ENCODE measurements around the gene CLTRN. TPM values are rescaled to one million over a fixed set of nuclear protein-coding genes. Genes with fewer than 3 reads are reported as not detected.

Gene CLTRN
- total RNA-seq, 1 experiment from 2014 or later: 1.5 TPM

DNA sequence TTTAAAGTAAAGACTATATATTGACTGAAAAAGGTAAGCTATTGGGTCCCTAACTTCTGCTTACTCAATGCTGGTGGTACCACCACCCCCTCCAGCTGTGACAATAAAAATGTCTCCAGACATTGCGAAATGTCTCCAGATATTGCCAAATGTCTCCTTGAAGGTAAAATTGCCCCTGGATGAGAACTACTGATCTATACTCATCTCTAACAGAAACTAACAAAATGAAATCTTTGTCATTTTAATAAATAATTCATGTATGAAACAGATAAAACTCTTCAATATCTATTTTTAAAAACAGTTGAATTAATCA lies 20.1 kb downstream of the CLTRN start:
- no peaks in the 10 kb centered on the region for H3K9me3 Mint-ChIP-seq (ENCODE audit: unreplicated experiment)
- intact Hi-C loops (cut with micrococcal nuclease): no loop called here
- H3K27ac Mint-ChIP-seq (ENCODE audit: low read depth, unreplicated experiment): no peak overlapping the region
- ChIA-PET POLR2A (no interaction called here), CTCF (interaction anchor here (0.8 to 2.3 kb wide), 7 partner anchors 76 to 296 kb away, joined by 3 to 5 read pairs (median 4); no protein-coding TSS in a partner anchor)
- H3K4me3 Mint-ChIP-seq (ENCODE audit: unreplicated experiment): no peak overlapping the region
- H3K27me3 Mint-ChIP-seq (ENCODE audit: insufficient read depth, unreplicated experiment): peaks cover 33% of the 10 kb centered on the region
- H3K36me3 Mint-ChIP-seq (ENCODE audit: insufficient read depth, unreplicated experiment): no peaks in the 10 kb centered on the region
- no peak for TF ChIP-seq CTCF (IDR thresholded peaks at IDR 0.05; ENCODE audit: unreplicated experiment)
- DNase-seq (ENCODE audit: unreplicated experiment): peak; percentile 11
- H3K4me1 Mint-ChIP-seq (ENCODE audit: insufficient read depth, unreplicated experiment): no peaks in the 10 kb centered on the region
- BruUV-seq (replicated peaks): no TSS peak

GRCh38 chrX:15643786-15644559 lies 20.6 kb downstream of the CLTRN start:
- no peak for TF ChIP-seq CTCF (IDR thresholded peaks at IDR 0.05; ENCODE audit: unreplicated experiment)
- Mint-ChIP-seq H3K4me3 (ENCODE audit: unreplicated experiment) (no peak overlapping the region), H3K9me3 (ENCODE audit: unreplicated experiment) (no peaks in the 10 kb centered on the region), H3K4me1 (ENCODE audit: insufficient read depth, unreplicated experiment) (no peaks in the 10 kb centered on the region), H3K27me3 (ENCODE audit: insufficient read depth, unreplicated experiment) (peaks cover 38% of the 10 kb centered on the region), H3K36me3 (ENCODE audit: insufficient read depth, unreplicated experiment) (no peaks in the 10 kb centered on the region), H3K27ac (ENCODE audit: low read depth, unreplicated experiment) (no peak overlapping the region)
- intact Hi-C loops (cut with micrococcal nuclease): no loop called here
- POLR2A ChIA-PET: no interaction called here
- no peak for DNase-seq (ENCODE audit: unreplicated experiment)
- BruUV-seq (replicated peaks): no TSS peak
- CTCF ChIA-PET: interaction anchor here (1.1 to 2.3 kb wide), 7 partner anchors 14 to 295 kb away, joined by 3 to 5 read pairs (median 5); no protein-coding TSS in a partner anchor

DNA sequence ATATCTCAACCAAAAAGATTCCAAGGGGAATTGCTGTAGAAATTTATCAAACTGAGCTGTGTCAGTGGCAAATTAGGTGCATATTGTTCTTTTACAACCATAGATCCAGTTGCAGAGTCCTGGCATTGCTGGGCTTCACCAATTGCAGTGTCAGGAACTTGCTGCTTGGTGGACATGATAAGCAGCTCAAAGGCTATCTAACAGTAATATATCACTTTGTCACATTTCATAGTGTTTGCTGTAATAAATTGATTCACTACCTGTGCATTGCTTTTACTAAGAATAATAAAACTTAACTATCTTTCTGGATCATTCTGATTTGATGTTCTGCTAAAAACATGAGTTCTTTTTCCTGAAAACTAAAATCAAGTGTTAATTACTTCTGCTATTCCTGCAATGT lies 33.0 kb downstream of the CLTRN start:
- TF ChIP-seq CTCF (IDR thresholded peaks at IDR 0.05; ENCODE audit: unreplicated experiment): no peak
- Mint-ChIP-seq H3K27me3 (ENCODE audit: insufficient read depth, unreplicated experiment) (peaks cover 58% of the 10 kb centered on the region), H3K27ac (ENCODE audit: low read depth, unreplicated experiment) (no peak overlapping the region), H3K9me3 (ENCODE audit: unreplicated experiment) (peaks cover 7% of the 10 kb centered on the region), H3K4me3 (ENCODE audit: unreplicated experiment) (no peak overlapping the region), H3K36me3 (ENCODE audit: insufficient read depth, unreplicated experiment) (no peaks in the 10 kb centered on the region), H3K4me1 (ENCODE audit: insufficient read depth, unreplicated experiment) (no peaks in the 10 kb centered on the region)
- POLR2A ChIA-PET: no interaction called here
- no TSS peak for BruUV-seq (replicated peaks)
- intact Hi-C loops (cut with micrococcal nuclease): no loop called here
- DNase-seq (ENCODE audit: unreplicated experiment): no peak
- CTCF ChIA-PET: interaction anchor here (0.6 to 1.5 kb wide), 3 partner anchors 9 to 68 kb away, joined by 3 to 4 read pairs (median 4); no protein-coding TSS in a partner anchor

DNA sequence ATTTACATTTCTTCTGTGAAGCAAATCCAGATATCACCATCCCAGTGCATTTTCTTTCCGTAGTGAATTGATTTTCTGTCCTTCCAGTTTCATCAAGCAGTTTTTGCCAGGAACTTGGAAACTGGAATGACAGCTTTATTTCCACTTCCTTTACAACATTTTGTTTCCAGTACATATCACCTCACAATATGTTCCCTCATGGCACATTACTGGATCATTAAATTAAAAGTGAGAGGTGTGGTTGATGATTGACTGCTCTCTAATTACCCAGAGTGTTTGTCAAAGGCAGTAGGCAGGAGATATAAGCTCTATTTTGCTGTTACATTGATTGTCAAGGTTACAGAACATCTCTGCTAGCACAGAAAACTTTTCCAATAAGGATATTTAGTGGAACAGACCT lies 41.6 kb downstream of the CLTRN start:
- no peaks in the 10 kb centered on the region for H3K36me3 Mint-ChIP-seq (ENCODE audit: insufficient read depth, unreplicated experiment)
- no peak overlapping the region for H3K27ac Mint-ChIP-seq (ENCODE audit: low read depth, unreplicated experiment)
- ChIA-PET CTCF (interaction anchor here (0.6 kb wide), 1 partner anchor 170 kb away, joined by 3 read pairs; no protein-coding TSS in a partner anchor), POLR2A (no interaction called here)
- peaks cover 16% of the 10 kb centered on the region for H3K27me3 Mint-ChIP-seq (ENCODE audit: insufficient read depth, unreplicated experiment)
- intact Hi-C loops (cut with micrococcal nuclease): no loop called here
- no TSS peak for BruUV-seq (replicated peaks)
- DNase-seq (ENCODE audit: unreplicated experiment): no peak
- H3K9me3 Mint-ChIP-seq (ENCODE audit: unreplicated experiment): no peaks in the 10 kb centered on the region
- no peak for TF ChIP-seq CTCF (IDR thresholded peaks at IDR 0.05; ENCODE audit: unreplicated experiment)
- H3K4me3 Mint-ChIP-seq (ENCODE audit: unreplicated experiment): no peak overlapping the region
- H3K4me1 Mint-ChIP-seq (ENCODE audit: insufficient read depth, unreplicated experiment): peaks cover 5% of the 10 kb centered on the region
